Measurements from ENCODE around the gene TNS1.

- TF ChIP-seq, protein P1, sequence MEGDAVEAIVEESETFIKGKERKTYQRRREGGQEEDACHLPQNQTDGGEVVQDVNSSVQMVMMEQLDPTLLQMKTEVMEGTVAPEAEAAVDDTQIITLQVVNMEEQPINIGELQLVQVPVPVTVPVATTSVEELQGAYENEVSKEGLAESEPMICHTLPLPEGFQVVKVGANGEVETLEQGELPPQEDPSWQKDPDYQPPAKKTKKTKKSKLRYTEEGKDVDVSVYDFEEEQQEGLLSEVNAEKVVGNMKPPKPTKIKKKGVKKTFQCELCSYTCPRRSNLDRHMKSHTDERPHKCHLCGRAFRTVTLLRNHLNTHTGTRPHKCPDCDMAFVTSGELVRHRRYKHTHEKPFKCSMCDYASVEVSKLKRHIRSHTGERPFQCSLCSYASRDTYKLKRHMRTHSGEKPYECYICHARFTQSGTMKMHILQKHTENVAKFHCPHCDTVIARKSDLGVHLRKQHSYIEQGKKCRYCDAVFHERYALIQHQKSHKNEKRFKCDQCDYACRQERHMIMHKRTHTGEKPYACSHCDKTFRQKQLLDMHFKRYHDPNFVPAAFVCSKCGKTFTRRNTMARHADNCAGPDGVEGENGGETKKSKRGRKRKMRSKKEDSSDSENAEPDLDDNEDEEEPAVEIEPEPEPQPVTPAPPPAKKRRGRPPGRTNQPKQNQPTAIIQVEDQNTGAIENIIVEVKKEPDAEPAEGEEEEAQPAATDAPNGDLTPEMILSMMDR (IDR thresholded peaks at IDR 0.05 in 2 of 3, conservative IDR thresholded peaks at IDR 0.05 in 1 of 3; ENCODE audit: borderline replicate concordance in 1 of 3, insufficient read depth in 1 of 3, low read depth in 2 of 3, low read length in 2 of 3) = no peak
- TF ChIP-seq POLR2A (IDR thresholded peaks at IDR 0.05; ENCODE audit: borderline replicate concordance, extremely low read depth, insufficient read depth, insufficient read length) (no peak), CEBPB (IDR thresholded peaks at IDR 0.05; ENCODE audit: low read depth) (no peak)
These were observed 32.8 kb upstream of the TNS1 start for GRCh38 chr2:218035463-218036100.

Data from HCT116 (cell line).